NCI-H2029 treated with DMSO at 0.1 percent for 48 hours (cell line): ENCODE data around the gene NPM1.
"Not testable (repeated sequence)": the region's sequence is repeated elsewhere in the genome, so short reads cannot be mapped to it uniquely, and the experiment has no call there.

Experiments
- DNase-seq: peaks from one replicate; lab custom pipeline; 2025; lab: John Stamatoyannopoulos, UW

Gene NPM1

GRCh38 chr5:171413153-171413910 is 25.7 kb downstream of the NPM1 start:
- DNase-seq: no peak

GRCh38 chr5:171413993-171414392 is 26.3 kb downstream of the NPM1 start:
- DNase-seq: not testable (repeated sequence)

GRCh38 chr5:171415115-171415730 is 27.6 kb downstream of the NPM1 start:
- DNase-seq: no peak

DNA sequence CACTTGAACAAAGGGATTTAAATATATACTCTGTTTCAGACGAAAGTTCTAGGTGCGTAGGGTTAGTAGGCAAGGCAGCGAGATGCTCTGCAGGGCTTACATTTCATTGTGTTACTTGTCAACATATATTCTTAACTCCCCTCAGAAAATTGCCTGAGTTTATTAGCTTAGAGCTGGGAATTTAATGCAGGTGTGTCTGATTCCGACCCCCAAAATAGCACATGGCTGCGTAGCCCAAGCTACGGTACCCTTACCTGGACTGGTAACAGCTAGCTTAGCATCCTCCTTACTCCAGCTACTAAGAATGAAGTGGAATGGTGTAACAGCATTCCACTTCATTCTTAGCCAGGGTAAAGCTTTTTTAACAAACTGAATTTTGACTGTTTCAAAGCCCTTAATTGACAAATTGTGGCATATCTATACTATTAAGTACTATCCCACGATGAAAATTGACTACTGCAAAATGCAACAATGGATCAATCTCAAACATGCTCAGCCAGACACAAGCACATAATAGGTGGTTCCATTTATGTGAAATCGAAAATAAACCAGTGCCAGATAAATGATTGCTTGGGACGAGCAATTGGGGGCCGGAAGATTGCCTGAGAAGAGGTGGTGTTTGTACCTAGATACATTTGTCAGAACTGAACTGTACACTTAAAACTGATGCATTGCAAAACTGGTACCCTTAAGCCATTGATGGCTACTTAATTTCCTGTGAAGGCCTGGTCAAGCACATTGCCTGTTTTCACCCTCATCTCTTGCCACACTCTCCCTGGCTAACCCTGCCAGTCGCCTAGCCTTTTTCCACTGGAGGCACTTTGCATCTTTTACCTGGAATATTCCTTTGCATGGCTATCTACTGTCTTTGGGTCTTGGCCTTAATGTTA is 28.8 kb downstream of the NPM1 start:
- no peak for DNase-seq

DNA sequence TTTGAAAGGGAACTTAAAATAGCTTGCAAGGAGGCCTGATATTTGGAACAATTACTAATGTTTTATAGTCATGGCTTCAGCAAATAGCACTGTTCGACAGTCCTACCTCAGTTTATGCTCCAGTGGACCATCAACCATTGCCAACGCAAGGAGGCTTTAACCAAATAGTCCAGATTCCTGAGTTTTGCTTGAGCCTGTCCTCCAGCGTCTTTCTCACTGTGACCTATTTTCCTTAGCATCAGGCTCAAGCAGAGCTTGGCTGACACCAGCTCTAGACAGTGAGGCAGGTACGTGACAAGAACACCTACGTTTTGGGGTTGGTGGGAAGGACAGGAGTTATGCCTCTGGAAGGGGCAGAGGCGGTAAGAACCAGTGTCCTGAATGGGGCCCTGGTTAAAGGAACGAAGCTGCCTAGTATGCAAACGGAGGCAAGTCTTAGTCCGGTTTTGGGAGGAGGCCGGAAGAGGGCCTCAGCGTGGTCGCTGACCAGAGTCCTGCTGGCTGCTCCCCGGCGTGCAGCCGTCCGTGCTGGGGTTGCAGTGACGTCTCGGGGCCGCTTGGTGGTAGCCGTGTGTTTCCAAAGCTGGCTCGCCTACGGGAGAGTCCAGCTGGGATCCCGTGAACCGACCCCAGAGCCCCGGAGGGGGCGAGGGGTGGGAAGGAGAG is 30.8 kb downstream of the NPM1 start:
- DNase-seq: no peak

DNA sequence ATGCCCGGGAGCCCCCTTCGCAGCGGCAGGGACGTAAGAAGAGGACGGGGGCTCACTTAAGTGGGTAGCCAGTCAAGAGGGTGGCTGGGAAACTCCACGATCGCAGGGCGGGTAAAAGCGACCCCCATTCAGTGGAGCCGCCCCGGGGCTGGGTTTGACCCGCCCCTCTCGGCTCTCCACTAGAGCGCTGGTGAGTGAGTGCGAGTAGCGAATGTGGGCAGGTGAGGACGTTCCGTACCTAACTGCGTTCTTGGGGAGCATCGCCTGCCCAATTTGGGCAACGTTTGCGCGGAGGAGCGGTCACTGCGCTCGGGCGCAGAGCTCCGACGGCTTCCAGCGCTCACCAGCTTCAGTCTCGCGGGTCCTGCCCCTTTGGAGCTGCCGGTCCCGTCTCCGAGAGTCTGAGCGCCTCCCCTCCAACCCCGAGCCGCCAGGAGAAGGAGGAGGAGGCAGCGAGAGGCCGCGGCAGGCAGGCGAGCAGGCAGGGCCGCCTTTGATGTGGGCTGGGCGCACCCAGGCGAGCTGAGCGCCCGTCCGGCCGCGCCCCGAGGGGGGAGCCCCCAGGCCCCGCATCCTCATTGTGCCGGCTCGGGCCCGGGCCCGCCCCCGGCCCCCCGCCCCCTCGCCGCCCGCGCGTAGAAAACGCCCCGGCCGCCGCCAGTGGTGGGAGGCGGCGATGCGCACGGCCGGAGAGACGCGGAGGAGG is 31.5 kb downstream of the NPM1 start, which contains the start of gene FGF18:
Gene FGF18, plus strand, starts transcription at position 666 of the 706 bp plus-strand sequence. CDS start 553 bp downstream, outside the sequence.
- no peak for DNase-seq

- DNase-seq: no peak
These were observed 32.2 kb downstream of the NPM1 start for GRCh38 chr5:171419688-171420430.

GRCh38 chr5:171420431-171421241 is 33.0 kb downstream of the NPM1 start:
- DNase-seq: peak; percentile 83

GRCh38 chr5:171421331-171422262 is 33.9 kb downstream of the NPM1 start:
- no peak for DNase-seq

GRCh38 chr5:171422495-171422894 is 34.8 kb downstream of the NPM1 start:
- DNase-seq: no peak

- DNase-seq: no peak
These were observed 35.4 kb downstream of the NPM1 start for GRCh38 chr5:171422902-171423663.

- no peak for DNase-seq
These were observed 37.1 kb downstream of the NPM1 start for GRCh38 chr5:171424726-171425125.

GRCh38 chr5:171425596-171426244 is 38.1 kb downstream of the NPM1 start:
- DNase-seq: no peak

GRCh38 chr5:171426266-171426665 is 38.6 kb downstream of the NPM1 start:
- no peak for DNase-seq

DNA sequence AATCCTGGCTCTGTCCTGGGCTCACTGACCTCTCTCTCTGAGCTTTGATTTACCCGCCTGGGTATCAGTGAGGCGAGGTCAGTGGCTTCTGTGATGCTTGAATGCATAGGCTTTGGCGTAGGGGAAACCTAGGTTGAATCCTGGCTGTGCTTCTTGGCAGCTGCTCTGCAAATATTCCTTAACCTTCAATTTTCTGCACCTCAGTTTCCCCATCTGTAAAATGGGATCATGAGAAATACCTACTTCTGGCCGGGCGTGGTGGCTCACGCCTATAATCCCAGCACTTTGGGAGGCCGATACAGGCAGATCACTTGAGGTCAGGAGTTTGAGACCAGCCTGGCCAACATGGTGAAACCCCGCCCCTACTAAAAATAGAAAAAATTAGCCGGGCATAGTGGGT is 39.0 kb downstream of the NPM1 start:
- DNase-seq: no peak

GRCh38 chr5:171427318-171428167 is 39.9 kb downstream of the NPM1 start:
- no peak for DNase-seq
